Medulla oblongata (tissue), 1 donor: ENCODE measurements around the gene HAUS1.

Source experiments
- DNase-seq: peaks from one replicate; pipeline ENCODE4 v3.0.0-alpha.2; 2015; ENCODE audit errors: extremely low spot score

Gene HAUS1, protein sequence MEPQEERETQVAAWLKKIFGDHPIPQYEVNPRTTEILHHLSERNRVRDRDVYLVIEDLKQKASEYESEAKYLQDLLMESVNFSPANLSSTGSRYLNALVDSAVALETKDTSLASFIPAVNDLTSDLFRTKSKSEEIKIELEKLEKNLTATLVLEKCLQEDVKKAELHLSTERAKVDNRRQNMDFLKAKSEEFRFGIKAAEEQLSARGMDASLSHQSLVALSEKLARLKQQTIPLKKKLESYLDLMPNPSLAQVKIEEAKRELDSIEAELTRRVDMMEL

GRCh38 chr18:46104128-46104911, at the start of gene HAUS1:
Gene HAUS1, plus strand, starts transcription at chr18:46104385. Its CDS starts 27 bp downstream, at chr18:46104412.
- DNase-seq = peak; percentile 94

DNA sequence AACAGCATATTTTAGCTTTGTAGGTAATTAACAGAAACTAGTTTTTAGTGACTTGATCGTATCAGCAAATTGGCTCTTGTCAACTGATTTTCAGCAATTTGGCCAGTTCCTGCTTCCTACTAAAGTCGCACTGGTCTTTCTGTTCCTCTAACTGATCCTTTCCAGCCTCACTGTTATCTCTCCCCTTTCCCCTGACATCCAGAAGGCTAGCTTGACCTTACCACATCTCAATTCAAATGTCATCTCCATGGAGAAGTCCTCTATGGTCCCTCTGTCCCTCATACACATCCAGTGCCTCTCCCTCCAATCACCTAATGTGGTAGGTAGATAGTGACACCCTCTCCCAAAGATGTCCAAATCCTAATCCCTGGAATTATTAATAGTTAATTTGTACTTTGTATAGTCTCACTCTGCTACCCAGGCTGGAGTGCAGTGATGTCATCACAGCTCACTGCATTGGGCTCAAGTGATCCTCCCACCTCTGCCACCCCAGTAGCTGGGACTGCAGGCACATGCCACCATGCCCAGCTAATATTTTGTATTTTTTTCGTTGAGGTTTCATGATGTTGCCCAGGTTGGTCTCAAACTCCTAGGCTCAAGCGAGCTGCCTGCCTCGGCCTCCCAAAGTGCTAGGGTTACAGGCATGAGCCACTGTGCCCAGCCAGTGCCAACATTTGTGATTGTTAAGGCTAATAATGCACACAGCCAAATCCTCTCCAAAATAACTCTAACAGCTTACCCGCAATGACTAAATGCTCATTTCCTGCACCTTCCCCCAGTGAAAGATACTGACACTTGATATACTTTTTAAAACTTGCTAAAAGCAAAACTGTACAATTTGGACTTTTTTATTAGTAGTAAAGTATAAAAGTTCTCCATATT, 49.0 kb upstream of the HAUS1 start:
- no peak for DNase-seq

GRCh38 chr18:46055838-46056230, 48.4 kb upstream of the HAUS1 start:
- no peak for DNase-seq

DNA sequence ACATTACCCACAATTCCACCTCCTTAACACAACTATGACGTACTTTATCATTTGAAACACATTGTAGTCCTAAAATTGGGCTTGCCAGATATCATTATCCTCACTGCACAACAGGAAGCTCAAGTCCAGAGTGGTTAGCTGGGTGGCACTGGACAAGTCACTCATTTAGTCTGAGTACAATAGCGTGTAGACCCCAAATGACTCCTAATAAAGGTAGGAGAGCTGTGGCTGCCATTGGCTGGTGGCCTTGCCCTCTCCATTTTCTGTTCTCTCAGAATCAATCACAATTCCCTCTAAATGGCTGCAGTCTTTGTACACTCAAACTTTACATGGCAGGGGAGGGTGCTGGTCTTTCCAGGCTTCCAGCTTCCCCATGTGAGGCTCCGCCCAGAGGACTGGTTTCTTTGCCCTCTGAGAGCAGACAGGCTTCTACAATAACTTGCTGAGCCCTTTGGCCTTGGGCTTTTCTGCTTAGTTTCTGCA, 43.8 kb upstream of the HAUS1 start:
- no peak for DNase-seq

DNA sequence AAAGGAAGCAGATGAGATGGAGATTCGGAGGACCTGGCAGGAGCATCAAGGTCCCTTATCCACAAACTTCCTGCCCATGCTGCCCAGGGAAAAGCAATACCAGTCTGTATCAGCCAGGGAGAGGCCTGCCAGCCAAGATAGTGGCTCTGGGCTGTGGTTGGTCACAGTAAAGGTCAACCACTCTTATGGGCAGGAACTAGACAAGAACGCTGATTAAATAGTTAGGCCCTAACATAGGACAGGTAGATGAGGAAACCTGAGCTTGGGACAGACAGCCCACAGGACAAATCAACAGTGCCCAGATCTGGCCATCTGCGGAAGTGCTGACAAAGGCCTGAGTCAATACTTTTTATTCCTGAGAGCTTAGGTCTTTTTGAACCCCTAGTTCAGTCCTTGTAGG, 42.8 kb upstream of the HAUS1 start:
- no peak for DNase-seq

GRCh38 chr18:46061796-46062195, 42.4 kb upstream of the HAUS1 start:
- DNase-seq = no peak

- no peak for DNase-seq
Measured at GRCh38 chr18:46062781-46063180, 41.4 kb upstream of the HAUS1 start.

GRCh38 chr18:46067438-46068007, 36.7 kb upstream of the HAUS1 start:
- DNase-seq = no peak

GRCh38 chr18:46068763-46069162, 35.4 kb upstream of the HAUS1 start:
- no peak for DNase-seq

DNA sequence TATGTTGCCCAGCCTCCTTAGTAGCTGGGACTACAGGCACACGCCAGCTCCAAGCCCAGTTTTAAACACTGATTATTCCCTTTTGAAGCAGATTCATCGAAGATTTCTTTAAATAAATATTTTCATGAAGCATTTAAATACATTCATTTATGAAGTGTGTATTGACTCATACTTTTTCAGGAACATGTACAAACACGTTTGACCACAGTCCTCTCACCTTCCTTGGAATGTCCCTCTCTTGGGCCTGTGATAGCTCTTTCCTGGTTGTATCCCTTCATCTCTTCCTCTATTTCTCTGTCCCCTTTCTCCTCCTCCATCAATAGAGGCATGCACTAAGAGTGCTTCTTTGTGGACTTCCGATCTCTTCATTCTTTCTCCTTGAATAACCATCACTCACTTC, 34.7 kb upstream of the HAUS1 start:
- DNase-seq = no peak

DNA sequence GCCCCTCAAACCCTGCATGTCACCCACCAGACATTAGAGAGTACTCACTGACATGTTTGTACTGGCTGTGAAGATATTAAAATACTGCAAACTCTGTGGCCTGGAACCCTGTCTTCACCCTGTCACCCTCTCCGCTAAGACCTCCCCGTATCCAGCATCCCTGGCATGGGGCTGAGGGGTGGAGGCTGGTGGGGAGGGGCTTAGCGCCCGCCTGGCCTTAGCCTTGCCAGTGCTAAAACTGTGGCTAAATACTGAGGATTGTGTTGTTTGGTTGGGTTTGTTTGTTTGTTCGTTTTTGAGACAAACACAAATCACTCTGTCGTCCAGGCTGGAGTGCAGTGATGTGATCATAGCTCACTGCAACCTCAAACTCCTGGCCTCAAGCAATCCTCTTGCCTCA, 34.0 kb upstream of the HAUS1 start:
- no peak for DNase-seq

GRCh38 chr18:46070815-46071652, 33.2 kb upstream of the HAUS1 start:
- peak; percentile 25 for DNase-seq

DNA sequence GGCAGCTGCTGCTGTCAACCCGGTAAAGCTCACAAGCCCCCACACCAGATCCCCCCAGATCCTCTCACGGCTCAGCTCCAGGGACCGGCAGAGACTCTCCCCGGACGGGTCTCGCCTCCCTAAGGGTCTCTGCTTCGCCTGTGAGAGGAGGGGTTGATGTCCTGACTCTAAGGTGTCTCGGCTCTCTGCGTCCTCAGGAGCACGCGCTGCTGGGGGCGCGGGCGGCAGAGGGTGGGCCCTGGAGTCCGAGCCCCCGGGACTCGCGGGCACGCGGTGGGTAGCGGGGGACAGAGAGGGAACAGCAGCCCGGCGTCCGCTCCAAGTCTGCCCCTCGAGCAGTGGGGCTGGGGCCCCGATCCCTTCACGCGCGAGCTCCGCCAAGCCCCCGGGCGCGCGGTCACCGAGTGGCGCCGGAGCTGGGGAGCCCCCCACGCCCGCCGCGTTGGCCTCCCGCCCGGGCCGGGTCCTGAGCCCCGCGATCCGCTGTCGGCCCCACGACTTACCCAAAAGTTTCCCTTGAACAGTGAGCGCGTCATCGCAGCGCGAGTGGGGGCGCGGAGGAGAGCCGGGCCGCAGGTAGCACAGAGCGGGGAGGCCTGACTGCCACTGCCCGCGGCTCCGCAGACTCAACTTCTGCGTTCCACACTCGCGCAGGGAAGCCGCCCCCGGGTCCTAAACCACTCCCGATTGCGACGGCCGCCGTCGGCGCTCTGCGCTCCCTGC, 32.4 kb upstream of the HAUS1 start, which contains the start of gene PSTPIP2:
TSS of gene PSTPIP2 (minus strand) at position 608 of the 723 bp plus-strand sequence. CDS start at position 536, 72 bp downstream.
- DNase-seq = peak; percentile 28

- no peak for DNase-seq
Measured at GRCh38 chr18:46072376-46072867, 31.8 kb upstream of the HAUS1 start.

DNA sequence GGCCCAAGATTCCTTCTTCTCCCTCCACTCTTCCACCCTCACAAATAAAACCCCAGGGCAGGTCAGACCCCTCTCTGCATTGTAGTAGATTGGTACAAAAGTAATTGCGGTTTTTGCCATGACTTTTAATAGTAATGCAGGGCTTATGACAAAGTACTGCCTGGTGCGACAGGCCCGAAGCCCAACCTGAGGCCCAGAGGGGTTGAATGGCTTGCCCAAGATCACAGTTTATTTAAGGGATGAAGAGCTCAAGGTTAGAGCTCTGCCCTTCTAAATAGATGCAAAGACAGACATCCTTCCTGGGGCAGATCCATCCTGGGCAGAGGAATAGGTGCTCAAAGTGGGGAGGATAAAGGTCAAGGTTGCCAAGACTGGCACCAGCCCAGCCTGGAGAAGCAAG, 31.2 kb upstream of the HAUS1 start:
- no peak for DNase-seq

- peak; percentile 92 for DNase-seq
Measured at GRCh38 chr18:46073474-46074331, 30.5 kb upstream of the HAUS1 start.

GRCh38 chr18:46079336-46079735, 24.8 kb upstream of the HAUS1 start:
- no peak for DNase-seq

DNA sequence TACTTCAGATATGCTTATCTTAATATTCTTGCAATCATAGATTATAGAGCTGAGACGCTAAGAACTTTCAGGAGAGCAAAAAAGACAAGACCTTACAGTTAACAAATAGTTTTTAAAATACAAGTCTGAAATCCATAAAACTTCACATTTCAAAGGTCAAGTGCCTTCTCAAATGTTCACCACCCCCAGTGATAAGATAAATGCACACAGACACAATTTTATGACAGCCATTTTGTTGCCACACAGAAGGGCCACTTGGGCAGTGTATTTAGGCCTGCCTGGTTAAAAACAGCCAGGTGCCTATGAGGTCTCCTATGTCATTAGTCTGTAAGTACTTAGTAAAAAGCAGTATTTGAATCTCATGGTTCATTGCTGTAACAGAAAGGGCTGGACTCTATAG, 24.0 kb upstream of the HAUS1 start:
- DNase-seq = no peak

- DNase-seq = no peak
Measured at GRCh38 chr18:46084431-46084830, 19.8 kb upstream of the HAUS1 start.
